Astrocyte (in vitro differentiated cells and primary cell): ENCODE results near the gene GPR156. TPM values are rescaled to one million over a fixed set of nuclear protein-coding genes. Genes with fewer than 3 reads are reported as not detected.

Experiments
- DNase-seq: peaks from one replicate; pipeline ENCODE4 v3.0.0-alpha.2; 2010; ENCODE audit warnings: low read depth
- FAIRE-seq: peaks from 2 replicates; lab custom pipeline; 2011; peaks lifted over from hg19 to GRCh38; lab: Jason Lieb, UNC
- H2AFZ ChIP-seq: 2 replicates; pipeline ENCODE4 v1.6.0; 2012; ENCODE audit warnings: low read depth, low read length, inconsistent platforms
- H3K27ac ChIP-seq: 2 replicates; pipeline ENCODE4 v1.5.1; 2011; ENCODE audit warnings: low read depth, low read length, inconsistent platforms
- H3K27me3 ChIP-seq: 2 replicates; pipeline ENCODE4 v1.6.0; 2011; ENCODE audit warnings: low read length, inconsistent platforms; ENCODE audit not compliant: insufficient read depth
- H3K36me3 ChIP-seq: 2 replicates; pipeline ENCODE4 v1.5.1; 2011; ENCODE audit warnings: low read length, inconsistent platforms; ENCODE audit not compliant: insufficient read depth
- H3K4me1 ChIP-seq: 2 replicates; pipeline ENCODE4 v1.5.1; 2011; ENCODE audit warnings: low read length, inconsistent platforms; ENCODE audit not compliant: insufficient read depth
- H3K4me2 ChIP-seq: 2 replicates; pipeline ENCODE4 v1.6.0; 2012; ENCODE audit warnings: low read length, inconsistent platforms
- H3K4me3 ChIP-seq: 2 replicates; pipeline ENCODE4 v1.5.1; 2011; ENCODE audit warnings: low read depth, mild to moderate bottlenecking, low read length, inconsistent platforms; ENCODE audit not compliant: insufficient read depth
- H3K79me2 ChIP-seq: 2 replicates; pipeline ENCODE4 v1.6.0; 2012; ENCODE audit warnings: mild to moderate bottlenecking, low read length, inconsistent platforms; ENCODE audit not compliant: insufficient read depth
- H3K9ac ChIP-seq: 2 replicates; pipeline ENCODE4 v1.6.0; 2012; ENCODE audit warnings: mild to moderate bottlenecking, low read length, inconsistent platforms
- H3K9me3 ChIP-seq: 2 replicates; pipeline ENCODE4 v1.5.1; 2012; ENCODE audit warnings: low read depth, mild to moderate bottlenecking, low read length, inconsistent platforms; ENCODE audit not compliant: insufficient read depth
- H4K20me1 ChIP-seq: 2 replicates; pipeline ENCODE4 v1.6.0; 2012; ENCODE audit warnings: low read length, inconsistent platforms; ENCODE audit not compliant: insufficient read depth
- H3K27ac Mint-ChIP-seq: one replicate; pipeline ENCODE4 v1.8.0; 2021; ENCODE audit warnings: mild to moderate bottlenecking, mixed read lengths; ENCODE audit not compliant: unreplicated experiment
- H3K27me3 Mint-ChIP-seq: one replicate; pipeline ENCODE4 v1.8.0; 2021; ENCODE audit warnings: low read depth, mixed read lengths; ENCODE audit not compliant: unreplicated experiment
- H3K36me3 Mint-ChIP-seq: one replicate; pipeline ENCODE4 v1.8.0; 2021; ENCODE audit warnings: low read depth, mixed read lengths; ENCODE audit not compliant: unreplicated experiment
- H3K4me1 Mint-ChIP-seq: one replicate; pipeline ENCODE4 v1.8.0; 2021; ENCODE audit warnings: low read depth, mixed read lengths; ENCODE audit not compliant: unreplicated experiment
- H3K4me3 Mint-ChIP-seq: one replicate; pipeline ENCODE4 v1.8.0; 2021; ENCODE audit warnings: mild to moderate bottlenecking, moderate library complexity, mixed read lengths; ENCODE audit not compliant: unreplicated experiment
- H3K9me3 Mint-ChIP-seq: one replicate; pipeline ENCODE4 v1.8.0; 2021; ENCODE audit warnings: mild to moderate bottlenecking, mixed read lengths; ENCODE audit not compliant: unreplicated experiment
- CTCF ChIP-seq: IDR thresholded peaks from 2 replicates; pipeline ENCODE4 v1.5.1; 2011; ENCODE audit warnings: low read depth, mild to moderate bottlenecking, inconsistent platforms, low read length, moderate library complexity; ENCODE audit not compliant: insufficient read depth
- EZH2 ChIP-seq: IDR thresholded peaks from 2 replicates; pipeline ENCODE4 v1.6.1; 2012; ENCODE audit warnings: mild to moderate bottlenecking, low read length, inconsistent platforms; ENCODE audit not compliant: insufficient read depth
- total RNA-seq: library from RNA; stranded (reverse); gene quantifications from 2 replicates; pipeline ENCODE4 v1.2.1, GENCODE V29; 2021

GPR156 gene
- total RNA-seq, 1 donor from 2014 or later, result 0.39 TPM

- no peaks in the 10 kb centered on the region for H3K4me1 ChIP-seq
- H3K4me1 Mint-ChIP-seq, result no peaks in the 10 kb centered on the region
Measured at GRCh38 chr3:120272286-120272685, 12.7 kb downstream of the GPR156 start.

GRCh38 chr3:120265989-120266388 lies 19.0 kb downstream of the GPR156 start:
- Histone ChIP-seq H3K9me3 (no peaks in the 10 kb centered on the region), H3K27me3 (no peaks in the 10 kb centered on the region), H4K20me1 (no peaks in the 10 kb centered on the region), H3K79me2 (no peaks in the 10 kb centered on the region), H3K27ac (no peak overlapping the region), H3K4me1 (no peaks in the 10 kb centered on the region), H3K9ac (no peak overlapping the region), H3K4me3 (no peak overlapping the region), H3K36me3 (no peaks in the 10 kb centered on the region), H2AFZ (no peak overlapping the region), H3K4me2 (no peak overlapping the region)
- H3K36me3 Mint-ChIP-seq, result no peaks in the 10 kb centered on the region
- H3K4me3 Mint-ChIP-seq, result no peak overlapping the region
- DNase-seq (no peak), FAIRE-seq (no peak)
- TF ChIP-seq EZH2, result no peak
- TF ChIP-seq CTCF, result no peak
- no peaks in the 10 kb centered on the region for H3K9me3 Mint-ChIP-seq
- no peaks in the 10 kb centered on the region for H3K4me1 Mint-ChIP-seq
- no peak overlapping the region for H3K27ac Mint-ChIP-seq
- H3K27me3 Mint-ChIP-seq, result peaks cover 3% of the 10 kb centered on the region

More at GRCh38 chr3:120272286-120272685, 12.7 kb downstream of the GPR156 start:
- no peak overlapping the region for H3K4me3 ChIP-seq
- H3K27ac ChIP-seq, result no peak overlapping the region
- H3K9me3 ChIP-seq, result no peaks in the 10 kb centered on the region
- Mint-ChIP-seq H3K4me3 (no peak overlapping the region), H3K27me3 (peaks cover 7% of the 10 kb centered on the region), H3K36me3 (no peaks in the 10 kb centered on the region), H3K27ac (no peak overlapping the region), H3K9me3 (no peaks in the 10 kb centered on the region)
- TF ChIP-seq CTCF, result no peak
- TF ChIP-seq EZH2, result no peak
- H3K27me3 ChIP-seq, result no peaks in the 10 kb centered on the region
- no peaks in the 10 kb centered on the region for H4K20me1 ChIP-seq
- DNase-seq (no peak), FAIRE-seq (no peak)
- no peak overlapping the region for H3K9ac ChIP-seq
- H2AFZ ChIP-seq, result no peak overlapping the region
- no peaks in the 10 kb centered on the region for H3K79me2 ChIP-seq
- no peaks in the 10 kb centered on the region for H3K36me3 ChIP-seq
- no peak overlapping the region for H3K4me2 ChIP-seq

GRCh38 chr3:120264963-120265362 lies 20.1 kb downstream of the GPR156 start:
- no peak overlapping the region for H2AFZ ChIP-seq
- Mint-ChIP-seq H3K27ac (no peak overlapping the region), H3K4me1 (no peaks in the 10 kb centered on the region), H3K9me3 (no peaks in the 10 kb centered on the region), H3K4me3 (no peak overlapping the region), H3K36me3 (no peaks in the 10 kb centered on the region), H3K27me3 (no peaks in the 10 kb centered on the region)
- H3K4me2 ChIP-seq, result no peak overlapping the region
- no peak overlapping the region for H3K4me3 ChIP-seq
- no peaks in the 10 kb centered on the region for H3K4me1 ChIP-seq
- no peaks in the 10 kb centered on the region for H3K36me3 ChIP-seq
- TF ChIP-seq CTCF (no peak), EZH2 (no peak)
- H3K9ac ChIP-seq, result no peak overlapping the region
- no peaks in the 10 kb centered on the region for H3K9me3 ChIP-seq
- no peaks in the 10 kb centered on the region for H3K27me3 ChIP-seq
- no peak for DNase-seq
- no peaks in the 10 kb centered on the region for H3K79me2 ChIP-seq
- FAIRE-seq, result no peak
- H4K20me1 ChIP-seq, result no peaks in the 10 kb centered on the region
- H3K27ac ChIP-seq, result no peak overlapping the region
